GM18868 (cell line): ENCODE results near the gene CFAP74.

ENCODE experiments used
- ATAC-seq: cut with Tn5 transposase; IDR thresholded peaks from one replicate; pipeline ENCODE4 v1.9.1; 2021; ENCODE audit warnings: mild to moderate bottlenecking, moderate library complexity; ENCODE audit not compliant: unreplicated experiment

CFAP74 gene

DNA sequence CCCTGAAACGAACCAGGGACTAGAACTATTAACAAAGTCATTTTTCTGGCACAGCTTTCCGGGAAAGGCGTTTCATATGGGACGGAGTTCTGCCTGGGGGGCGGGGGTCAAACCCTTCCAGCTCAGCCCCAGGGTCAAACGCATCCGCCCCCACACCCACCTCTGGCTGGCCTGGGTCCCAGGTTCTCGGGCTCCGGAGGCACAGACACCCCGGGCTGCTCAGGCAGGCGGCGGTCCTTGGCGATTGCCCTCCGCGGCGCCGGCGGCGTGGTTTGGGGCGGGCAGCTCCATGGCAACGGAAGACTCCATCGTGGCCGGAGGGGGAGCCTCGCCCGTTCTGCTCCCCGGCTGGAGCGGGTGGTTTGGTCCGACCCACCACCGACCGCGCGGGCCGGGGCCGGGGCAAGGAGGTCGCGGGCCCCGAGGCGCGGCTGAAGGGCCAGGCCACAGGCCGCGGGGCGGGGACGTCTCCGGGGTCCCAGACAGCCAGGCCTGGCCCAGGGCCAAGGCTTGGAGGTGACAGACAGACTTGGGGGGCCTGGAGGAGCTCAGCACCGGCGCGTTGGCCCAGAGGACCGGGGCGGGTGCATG is at the start of gene CFAP74:
Gene CFAP74 (minus strand): TSS at position 246 of the 591 bp plus-strand sequence. CDS start 12,830 bp downstream, outside the sequence.
- ATAC-seq: no peak

GRCh38 chr1:2053217-2053616 is 49.6 kb upstream of the CFAP74 start:
- no peak for ATAC-seq

GRCh38 chr1:2052756-2053155 is 49.2 kb upstream of the CFAP74 start:
- ATAC-seq: no peak

GRCh38 chr1:2052054-2052679 is 48.6 kb upstream of the CFAP74 start:
- ATAC-seq: no peak

GRCh38 chr1:2050793-2051682 is 47.5 kb upstream of the CFAP74 start:
- no peak for ATAC-seq

DNA sequence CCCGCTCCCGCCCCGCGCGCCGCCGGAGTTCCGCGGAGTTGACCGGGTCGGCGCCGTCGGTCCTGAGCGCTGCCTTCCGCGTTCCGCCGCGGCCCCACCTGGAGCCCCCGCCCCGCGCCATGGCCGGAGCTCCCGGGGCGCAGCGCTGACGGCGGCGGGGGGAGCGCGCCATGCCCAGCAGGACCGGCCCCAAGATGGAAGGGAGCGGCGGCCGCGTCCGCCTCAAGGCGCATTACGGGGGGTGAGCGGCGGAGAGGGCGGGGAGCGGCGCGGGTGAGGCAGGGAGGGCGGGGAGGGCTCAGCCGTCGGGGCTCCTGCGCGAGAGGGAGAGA is 46.8 kb upstream of the CFAP74 start:
- ATAC-seq: no peak

DNA sequence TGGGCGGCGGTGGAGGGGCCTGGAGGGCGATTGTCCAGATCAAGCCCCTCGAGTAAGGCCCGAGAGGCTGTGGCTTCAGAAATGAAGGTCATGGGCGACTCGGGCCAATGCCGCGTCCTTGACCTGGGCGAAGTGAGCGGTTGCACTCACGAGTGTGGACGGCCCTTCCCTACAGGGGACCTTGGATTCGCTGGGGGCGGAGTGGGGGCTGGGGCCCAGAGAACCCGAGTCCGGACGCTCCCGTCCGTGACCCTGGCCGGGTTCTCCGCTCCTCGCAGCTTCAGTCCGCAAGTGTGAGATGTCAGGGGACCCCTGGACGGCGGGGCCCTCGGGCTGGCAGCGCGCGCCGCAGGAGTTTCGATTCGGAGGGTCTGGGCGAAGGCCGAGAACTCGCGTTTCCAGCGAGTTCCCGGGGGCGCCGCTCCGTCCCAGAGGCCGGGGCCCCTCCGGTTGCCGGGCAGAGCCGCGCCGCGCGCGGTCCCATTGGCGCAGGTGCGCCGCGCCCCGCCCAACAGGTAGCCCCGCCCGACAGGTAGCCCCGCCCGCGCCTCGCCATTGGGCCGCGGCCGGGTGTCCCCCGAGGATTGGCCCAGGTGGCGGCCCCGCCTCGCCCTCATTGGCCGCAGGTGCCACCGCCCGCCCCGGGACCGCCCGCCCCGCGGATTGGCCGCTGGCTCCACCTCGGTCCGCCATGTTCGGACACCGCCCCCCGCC is 46.3 kb upstream of the CFAP74 start, which contains the start of gene PRKCZ:
Gene PRKCZ (plus strand): TSS at position 694 of the 714 bp plus-strand sequence. CDS start 220 bp downstream, outside the sequence.
- ATAC-seq: no peak

DNA sequence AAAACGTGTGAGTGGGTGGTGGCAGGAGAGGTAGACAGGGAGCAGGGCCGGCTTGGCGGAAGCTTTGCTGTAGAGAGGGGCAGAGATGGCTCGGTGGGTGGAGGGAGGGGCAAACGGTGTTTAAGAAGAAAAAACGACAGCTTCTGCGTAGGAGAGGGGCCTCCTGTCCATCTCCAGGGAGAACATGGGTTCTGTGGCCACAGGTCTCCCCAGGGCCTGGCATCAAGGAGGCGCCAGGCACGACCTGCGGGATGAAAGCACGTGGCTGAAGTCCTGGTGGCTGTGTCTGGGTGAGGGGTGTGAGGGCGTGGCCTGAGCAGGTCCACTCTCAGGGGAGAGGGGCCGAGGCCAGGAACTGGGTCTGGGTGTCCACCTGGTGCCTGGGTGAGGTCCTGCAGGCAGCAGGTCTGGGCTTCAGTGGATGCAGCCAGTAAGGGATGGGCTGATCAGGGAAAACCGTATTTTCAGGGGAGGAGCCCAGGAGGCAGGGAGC is 45.7 kb upstream of the CFAP74 start:
- no peak for ATAC-seq

DNA sequence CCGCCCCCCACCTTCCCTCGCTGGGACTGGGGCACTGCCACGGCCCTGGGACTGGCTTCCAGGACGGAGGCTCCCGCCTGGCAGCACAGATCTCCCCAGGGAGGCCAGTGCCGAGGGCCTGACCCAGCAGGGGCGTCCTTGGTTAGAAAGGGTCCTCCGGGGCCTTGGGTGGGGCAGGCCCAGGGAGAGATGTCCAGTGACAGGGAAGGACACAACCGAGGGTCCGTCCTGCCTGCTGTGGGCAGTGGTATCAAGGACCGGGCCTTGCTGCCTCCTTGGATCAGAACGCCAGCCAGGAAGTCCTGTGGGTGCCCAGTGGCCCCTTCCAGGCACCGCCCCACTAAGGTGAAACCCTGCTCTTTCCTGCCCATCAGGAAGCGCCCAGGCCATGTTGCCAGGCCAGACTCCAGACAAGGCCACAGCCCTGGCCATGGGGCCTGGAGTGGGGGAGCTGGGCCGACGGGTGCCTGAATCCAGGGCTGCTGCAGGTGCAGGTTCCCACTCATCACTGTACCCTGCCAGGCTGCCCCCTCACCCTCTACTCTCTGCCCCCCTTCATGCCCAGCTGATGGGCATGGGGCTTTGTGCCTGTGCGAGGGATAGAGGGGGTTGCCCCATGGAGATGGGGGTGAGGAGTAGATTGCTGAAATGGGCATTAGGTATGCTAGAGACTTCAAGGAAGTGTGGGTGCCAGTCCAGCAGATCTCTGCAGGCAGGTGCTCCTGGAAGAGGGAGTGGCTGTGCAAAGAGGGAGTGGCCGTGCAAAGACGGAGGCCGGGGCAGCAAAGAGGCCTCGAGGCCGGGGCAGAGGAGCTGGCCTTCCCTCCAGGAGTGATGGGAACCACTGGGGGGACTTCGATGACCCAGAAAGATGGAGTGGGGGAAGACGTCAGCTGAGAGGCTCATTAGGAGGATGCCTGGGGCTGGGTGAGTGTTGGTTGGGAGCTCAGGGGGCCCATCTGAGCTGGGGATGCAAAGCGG is 44.5 kb upstream of the CFAP74 start:
- no peak for ATAC-seq

DNA sequence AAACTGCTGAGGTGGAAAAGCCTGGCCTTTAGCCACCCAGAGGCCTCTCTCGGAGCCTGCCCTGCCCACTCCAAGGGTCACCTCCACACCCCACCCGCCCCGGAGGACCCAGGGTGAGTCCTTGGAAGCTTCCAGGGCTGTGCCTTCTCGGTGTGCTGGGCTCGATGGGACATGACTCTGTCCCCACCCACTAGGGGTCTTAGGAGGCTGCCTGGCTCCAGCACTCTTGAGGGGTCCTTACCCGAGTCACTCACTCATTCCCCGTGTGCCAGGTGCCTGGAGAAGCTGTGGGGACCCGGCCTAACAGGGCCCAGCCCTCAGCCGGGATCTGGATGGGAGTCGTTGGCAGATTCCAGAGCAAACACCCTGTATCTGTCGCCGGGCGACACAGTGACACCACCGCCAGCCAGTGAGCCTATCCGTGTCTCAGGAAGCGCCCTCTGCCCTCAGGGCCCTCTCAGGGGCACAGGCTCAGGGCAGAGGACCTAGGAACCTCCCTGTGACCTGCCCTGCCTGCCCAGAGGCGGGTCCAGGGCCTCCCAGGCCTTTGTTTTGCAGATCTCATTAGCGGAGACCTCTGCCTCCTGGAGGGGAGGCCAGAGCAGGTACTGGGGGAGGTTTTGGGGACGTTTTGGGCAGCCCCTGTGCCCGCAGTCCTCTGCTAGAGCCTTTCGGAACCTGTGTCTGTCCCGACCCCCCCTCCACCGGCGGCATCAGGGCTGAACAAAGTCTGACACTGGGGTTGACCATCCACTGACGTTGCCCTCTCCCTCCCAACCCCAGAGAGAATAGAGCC is 43.6 kb upstream of the CFAP74 start:
- no peak for ATAC-seq

GRCh38 chr1:2046174-2046917 is 42.8 kb upstream of the CFAP74 start:
- ATAC-seq: no peak

DNA sequence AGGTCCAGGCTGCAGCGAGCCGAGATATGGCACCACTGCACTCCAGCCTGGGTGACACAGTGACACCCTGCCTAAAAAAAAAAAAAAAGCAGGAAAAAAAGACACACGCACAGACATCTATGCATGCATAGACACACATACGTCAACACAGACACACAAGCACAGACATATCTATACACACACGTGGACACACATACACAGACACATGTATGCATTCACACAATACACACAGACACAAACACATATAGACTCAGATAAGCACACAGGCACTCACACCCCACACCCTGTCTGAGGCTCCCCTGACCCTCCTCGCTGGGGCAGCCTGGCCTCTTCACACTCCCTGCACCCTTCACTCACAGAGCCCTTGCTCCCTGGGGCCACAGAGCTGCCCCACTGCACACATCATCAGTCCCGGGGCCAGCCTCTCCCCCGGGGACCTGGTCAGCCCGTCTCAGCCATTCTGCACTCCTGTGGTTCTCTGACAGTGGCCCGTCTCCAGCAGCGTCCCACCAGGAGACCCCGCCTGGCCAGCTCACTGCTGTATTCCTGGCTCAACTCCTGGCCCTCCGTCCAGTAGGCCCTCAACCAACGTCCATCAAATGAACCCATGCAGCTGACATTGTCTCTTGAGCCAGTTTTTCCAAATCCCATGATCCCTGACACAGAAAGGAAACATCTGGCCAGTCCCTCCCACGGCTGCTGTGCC is 42.0 kb upstream of the CFAP74 start:
- no peak for ATAC-seq

- no peak for ATAC-seq
These were observed 41.1 kb upstream of the CFAP74 start for GRCh38 chr1:2044510-2045319.

- no peak for ATAC-seq
These were observed 40.3 kb upstream of the CFAP74 start for GRCh38 chr1:2043886-2044285.

DNA sequence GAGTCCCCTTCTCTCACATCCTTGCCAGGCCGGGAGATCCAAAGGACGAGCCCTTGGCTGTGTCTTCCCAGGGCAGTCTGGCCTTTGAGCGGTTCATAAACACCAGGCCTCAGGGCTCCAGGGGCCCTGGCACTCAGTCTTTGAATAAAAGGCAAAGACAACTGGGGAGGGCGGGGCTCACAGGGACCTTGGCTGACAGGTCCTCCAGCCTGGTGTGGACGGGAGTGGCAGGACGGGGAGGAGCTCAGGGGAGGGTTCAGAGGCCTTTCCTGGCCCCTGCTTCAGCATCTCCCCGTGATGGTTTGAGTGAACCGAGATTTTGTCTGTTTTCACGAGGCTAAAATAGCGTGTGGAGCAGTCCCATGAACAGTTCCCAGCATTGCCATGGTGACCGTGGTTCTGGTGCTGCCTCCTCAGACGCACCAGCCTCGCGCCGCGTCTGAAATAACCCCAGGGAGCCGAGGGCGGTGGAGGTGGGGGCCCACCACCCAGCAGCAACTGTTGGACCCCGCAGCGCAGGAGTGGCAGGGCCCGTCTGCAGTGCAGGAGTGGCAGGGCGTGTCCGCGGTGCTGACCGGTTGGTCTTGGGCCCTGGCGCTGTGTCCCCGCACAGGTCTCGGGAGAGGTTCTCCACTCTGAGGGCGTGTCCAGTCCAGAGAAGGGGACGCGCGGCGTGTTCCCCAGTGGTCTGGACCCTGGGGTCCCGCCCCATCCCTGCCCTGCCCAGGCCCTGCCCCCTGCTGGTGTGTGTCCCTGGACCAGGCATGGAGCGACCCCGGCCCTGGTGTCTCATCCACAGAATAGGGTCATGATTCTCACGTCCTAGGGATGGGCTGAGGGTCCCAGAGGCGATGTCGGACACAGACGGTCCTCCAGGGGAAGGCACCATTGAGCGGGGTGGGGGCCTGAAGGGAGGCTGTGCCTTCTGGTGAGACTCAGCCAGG is 39.5 kb upstream of the CFAP74 start:
- ATAC-seq: no peak

GRCh38 chr1:2041887-2042286 is 38.3 kb upstream of the CFAP74 start:
- no peak for ATAC-seq
